Brain microvascular endothelial cell (primary cell): Measurements from ENCODE around the gene PTPRM.

ENCODE experiments used
- DNase-seq: peaks from one replicate; pipeline ENCODE4 v3.0.0-alpha.2; 2020
- H3K27ac ChIP-seq: fragments of 250-450 bp; sonication (Bioruptor Pico); 2 replicates; pipeline ENCODE4 v1.5.1; 2020; ENCODE audit warnings: mild to moderate bottlenecking, moderate library complexity
- H3K27me3 ChIP-seq: fragments of 250-450 bp; sonication (Bioruptor Pico); replicated peaks from 2 replicates; pipeline ENCODE4 v1.5.1; 2020; ENCODE audit warnings: mild to moderate bottlenecking
- H3K36me3 ChIP-seq: fragments of 250-450 bp; sonication (Bioruptor Pico); replicated peaks from 2 replicates; pipeline ENCODE4 v1.5.1; 2020; ENCODE audit warnings: mild to moderate bottlenecking
- H3K4me3 ChIP-seq: 2 replicates; pipeline ENCODE4 v1.5.1; 2011; ENCODE audit warnings: low read depth, mild to moderate bottlenecking, control low read depth, low read length, moderate library complexity
- in situ Hi-C: cut with HindIII; loops from 2 replicates; pipeline ENCODE4 v1.10.0; 2017; ENCODE audit warnings: low sequenced_read_pairs, low pct_ligation_motif_present
- TF ChIP-seq, protein P1 (sequence below): IDR thresholded peaks from 2 replicates; pipeline ENCODE4 v1.5.1; 2011; ENCODE audit warnings: low read depth, mild to moderate bottlenecking, moderate library complexity, low read length, control low read depth, inconsistent platforms; ENCODE audit errors: missing control alignments

The PTPRM gene

GRCh38 chr18:7711495-7711894 lies 144.4 kb downstream of the PTPRM start:
- no peak overlapping the region for H3K27ac ChIP-seq
- in situ Hi-C loops, result no loop called here
- no peak overlapping the region for H3K4me3 ChIP-seq
- no peaks in the 10 kb centered on the region for H3K36me3 ChIP-seq
- H3K27me3 ChIP-seq, result no peaks in the 10 kb centered on the region
- TF ChIP-seq, protein P1, sequence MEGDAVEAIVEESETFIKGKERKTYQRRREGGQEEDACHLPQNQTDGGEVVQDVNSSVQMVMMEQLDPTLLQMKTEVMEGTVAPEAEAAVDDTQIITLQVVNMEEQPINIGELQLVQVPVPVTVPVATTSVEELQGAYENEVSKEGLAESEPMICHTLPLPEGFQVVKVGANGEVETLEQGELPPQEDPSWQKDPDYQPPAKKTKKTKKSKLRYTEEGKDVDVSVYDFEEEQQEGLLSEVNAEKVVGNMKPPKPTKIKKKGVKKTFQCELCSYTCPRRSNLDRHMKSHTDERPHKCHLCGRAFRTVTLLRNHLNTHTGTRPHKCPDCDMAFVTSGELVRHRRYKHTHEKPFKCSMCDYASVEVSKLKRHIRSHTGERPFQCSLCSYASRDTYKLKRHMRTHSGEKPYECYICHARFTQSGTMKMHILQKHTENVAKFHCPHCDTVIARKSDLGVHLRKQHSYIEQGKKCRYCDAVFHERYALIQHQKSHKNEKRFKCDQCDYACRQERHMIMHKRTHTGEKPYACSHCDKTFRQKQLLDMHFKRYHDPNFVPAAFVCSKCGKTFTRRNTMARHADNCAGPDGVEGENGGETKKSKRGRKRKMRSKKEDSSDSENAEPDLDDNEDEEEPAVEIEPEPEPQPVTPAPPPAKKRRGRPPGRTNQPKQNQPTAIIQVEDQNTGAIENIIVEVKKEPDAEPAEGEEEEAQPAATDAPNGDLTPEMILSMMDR, result no peak
- DNase-seq, result no peak

- Histone ChIP-seq H3K4me3 (no peak overlapping the region), H3K27me3 (no peaks in the 10 kb centered on the region), H3K36me3 (no peaks in the 10 kb centered on the region), H3K27ac (no peak overlapping the region)
- DNase-seq, result no peak
- TF ChIP-seq, protein P1, result no peak
- in situ Hi-C loops, result no loop called here
Observed at GRCh38 chr18:7720395-7720794, 153.3 kb downstream of the PTPRM start.

- no peaks in the 10 kb centered on the region for H3K36me3 ChIP-seq
- no peaks in the 10 kb centered on the region for H3K27me3 ChIP-seq
- TF ChIP-seq, protein P1, result no peak
- in situ Hi-C loops, result no loop called here
- H3K4me3 ChIP-seq, result no peak overlapping the region
- no peak overlapping the region for H3K27ac ChIP-seq
- DNase-seq, result no peak
Observed at GRCh38 chr18:7721532-7721931, 154.4 kb downstream of the PTPRM start.

DNA sequence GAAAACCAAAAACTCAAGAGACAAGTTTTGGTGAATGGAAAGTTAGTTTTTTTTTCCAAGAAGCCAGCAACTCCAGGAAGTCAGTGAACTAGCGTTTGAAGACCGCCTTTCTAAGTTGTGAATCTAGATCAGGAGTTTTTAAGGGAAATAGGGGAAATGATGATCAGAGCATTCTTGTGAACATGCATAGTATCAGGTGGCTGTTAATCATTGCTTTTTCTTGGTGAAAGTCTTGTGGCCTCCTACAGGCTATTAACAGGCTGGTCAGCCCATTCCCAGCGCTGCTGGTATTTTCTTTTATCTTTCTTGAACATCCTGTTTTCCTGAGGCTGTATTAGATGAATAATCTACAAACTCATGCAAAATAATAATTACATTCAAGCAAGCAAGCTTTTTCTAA lies 155.8 kb downstream of the PTPRM start:
- TF ChIP-seq, protein P1, result no peak
- Histone ChIP-seq H3K27ac (no peak overlapping the region), H3K27me3 (no peaks in the 10 kb centered on the region), H3K4me3 (no peak overlapping the region), H3K36me3 (no peaks in the 10 kb centered on the region)
- in situ Hi-C loops, result no loop called here
- no peak for DNase-seq

DNA sequence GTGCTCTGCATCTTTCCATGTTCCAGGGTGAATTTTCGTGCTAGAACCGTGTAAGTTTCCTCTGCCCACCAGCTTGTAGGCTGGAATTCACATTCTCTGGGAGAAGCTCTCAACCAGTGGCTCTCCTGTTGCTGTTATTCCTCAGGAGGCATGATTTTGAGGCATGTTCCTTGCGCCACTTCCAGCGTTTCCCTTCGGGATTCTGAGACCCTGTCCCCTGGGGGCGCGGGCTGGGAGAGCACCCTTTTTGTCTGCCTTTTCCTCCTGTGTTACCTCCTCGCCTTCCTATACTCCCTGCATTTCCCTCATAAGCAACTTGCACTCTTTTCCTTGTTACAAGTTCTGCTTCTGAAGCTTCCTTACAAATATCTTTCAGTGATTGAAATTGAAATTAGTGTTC lies 156.4 kb downstream of the PTPRM start:
- TF ChIP-seq, protein P1, result no peak
- Histone ChIP-seq H3K36me3 (no peaks in the 10 kb centered on the region), H3K4me3 (no peak overlapping the region), H3K27me3 (no peaks in the 10 kb centered on the region), H3K27ac (no peak overlapping the region)
- DNase-seq, result no peak
- in situ Hi-C loops, result no loop called here

- Histone ChIP-seq H3K27me3 (no peaks in the 10 kb centered on the region), H3K4me3 (no peak overlapping the region), H3K36me3 (no peaks in the 10 kb centered on the region), H3K27ac (no peak overlapping the region)
- TF ChIP-seq, protein P1, result no peak
- in situ Hi-C loops, result no loop called here
- no peak for DNase-seq
Observed at GRCh38 chr18:7725473-7725872, 158.4 kb downstream of the PTPRM start.
